NCI-H748 treated with DMSO at 0.1 percent for 48 hours (cell line): ENCODE results near the gene SELENOF.
A peak's percentile ranks its signal among the peaks of the same experiment; 100 is the strongest.
"Not testable (repeated sequence)": the region's sequence is repeated elsewhere in the genome, so short reads cannot be mapped to it uniquely, and the experiment has no call there.

ENCODE experiments used
- DNase-seq: peaks from one replicate; lab custom pipeline; 2025; lab: John Stamatoyannopoulos, UW

SELENOF gene

DNA sequence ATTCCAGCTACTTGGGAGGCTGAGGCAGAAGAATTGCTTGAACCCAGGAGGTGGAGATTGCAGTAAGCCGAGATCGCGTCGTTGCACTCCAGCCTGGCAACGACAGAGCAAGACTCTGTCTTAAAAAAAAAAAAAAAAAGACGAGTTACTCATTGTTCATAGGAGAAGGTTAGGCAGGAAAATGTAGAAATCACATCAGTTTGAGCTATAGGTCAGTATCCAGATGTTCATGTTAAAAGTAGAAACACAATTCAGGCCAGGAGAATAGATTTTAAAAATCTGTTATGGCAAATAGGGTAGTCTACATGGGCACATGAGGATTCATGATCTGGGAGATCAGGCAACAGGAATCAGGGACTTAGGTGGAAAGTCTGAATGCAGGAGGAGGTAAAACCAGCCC lies 57.7 kb downstream of the SELENOF start:
- DNase-seq = no peak

GRCh38 chr1:86854352-86854751 lies 59.6 kb downstream of the SELENOF start:
- no peak for DNase-seq

- no peak for DNase-seq
Measured at GRCh38 chr1:86852782-86853408, 61.0 kb downstream of the SELENOF start.

GRCh38 chr1:86852289-86852688 lies 61.6 kb downstream of the SELENOF start:
- DNase-seq = no peak

- no peak for DNase-seq
Measured at GRCh38 chr1:86849756-86850155, 64.2 kb downstream of the SELENOF start.

DNA sequence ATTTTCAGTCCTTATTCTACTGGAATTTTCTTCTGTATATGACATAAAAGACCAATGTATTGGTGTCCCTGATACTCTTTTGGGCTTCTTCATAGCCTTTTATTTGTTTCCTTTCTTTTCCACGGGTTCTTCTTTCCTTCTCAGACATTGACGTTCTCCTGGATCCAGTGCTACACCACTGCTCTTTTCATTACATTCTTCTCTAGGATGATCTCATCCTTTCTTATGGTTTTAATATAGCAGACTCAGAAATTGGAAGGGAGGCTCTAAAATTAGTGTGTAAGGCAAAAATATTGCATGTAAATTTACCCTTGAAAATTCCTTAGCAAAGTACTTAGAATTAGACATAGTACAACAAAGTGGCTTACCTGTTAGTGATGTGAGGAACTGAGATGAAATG lies 65.3 kb downstream of the SELENOF start:
- no peak for DNase-seq

- DNase-seq = no peak
Measured at GRCh38 chr1:86846164-86846647, 67.7 kb downstream of the SELENOF start.

DNA sequence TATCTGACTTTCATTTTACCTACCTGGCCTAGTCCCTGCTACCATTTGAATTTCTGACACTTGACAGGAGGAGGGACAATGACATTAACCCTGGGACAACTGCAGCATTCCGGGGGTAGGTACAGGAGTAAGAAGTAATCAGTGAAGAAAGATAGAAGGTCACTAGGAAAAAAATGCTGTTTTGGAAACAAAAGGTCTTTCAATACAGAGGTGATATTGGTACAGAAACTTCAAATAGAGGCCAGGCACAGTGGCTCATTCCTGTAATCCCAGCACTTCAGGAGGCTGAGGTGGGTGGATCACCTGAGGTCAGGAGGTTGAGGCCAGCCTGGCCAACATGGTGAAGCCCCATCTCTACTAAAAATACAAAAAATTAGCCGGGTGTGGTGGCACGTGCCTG lies 68.4 kb downstream of the SELENOF start:
- no peak for DNase-seq

- no peak for DNase-seq
Measured at GRCh38 chr1:86841116-86841515, 72.8 kb downstream of the SELENOF start.

GRCh38 chr1:86833461-86834215 lies 80.3 kb downstream of the SELENOF start:
- DNase-seq = peak; percentile 61

DNA sequence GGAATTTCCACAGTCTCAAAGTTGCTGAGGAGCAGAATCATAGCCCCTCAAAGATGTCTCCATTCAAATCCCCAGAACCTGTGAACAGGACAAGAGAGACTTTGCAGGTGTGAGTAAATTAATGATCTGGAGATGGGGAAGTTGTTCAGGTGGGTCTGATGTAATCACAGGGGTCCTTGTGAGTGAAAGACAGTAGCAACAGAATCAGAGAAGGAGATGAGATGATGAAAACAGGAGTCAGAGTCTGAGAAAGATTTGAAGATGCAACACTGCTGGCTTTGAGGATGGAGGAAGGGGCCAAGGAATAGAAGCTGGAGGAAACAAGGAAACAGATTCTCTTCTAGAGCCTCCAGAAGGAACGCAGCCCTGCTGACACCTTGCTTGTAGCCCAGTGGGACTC lies 81.5 kb downstream of the SELENOF start:
- DNase-seq = no peak

DNA sequence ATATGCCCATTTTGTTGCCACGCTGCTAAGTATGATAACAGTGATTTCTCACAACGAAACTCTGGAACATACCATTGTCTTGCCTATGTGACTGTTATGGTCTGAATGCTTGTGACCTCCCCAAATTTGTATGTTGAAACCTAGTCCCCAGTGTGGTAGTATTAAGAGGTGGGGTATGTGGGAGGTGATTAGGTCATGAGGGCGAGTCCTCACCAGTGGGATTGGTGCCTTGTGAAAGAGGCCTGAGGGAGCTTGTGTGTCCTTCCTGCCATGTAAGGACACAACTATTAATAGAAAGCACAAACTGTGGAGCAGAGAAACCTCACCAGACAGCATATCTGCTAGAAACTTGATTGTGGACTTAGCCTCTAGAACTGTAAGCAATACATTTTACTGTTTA lies 84.6 kb downstream of the SELENOF start:
- no peak for DNase-seq

DNA sequence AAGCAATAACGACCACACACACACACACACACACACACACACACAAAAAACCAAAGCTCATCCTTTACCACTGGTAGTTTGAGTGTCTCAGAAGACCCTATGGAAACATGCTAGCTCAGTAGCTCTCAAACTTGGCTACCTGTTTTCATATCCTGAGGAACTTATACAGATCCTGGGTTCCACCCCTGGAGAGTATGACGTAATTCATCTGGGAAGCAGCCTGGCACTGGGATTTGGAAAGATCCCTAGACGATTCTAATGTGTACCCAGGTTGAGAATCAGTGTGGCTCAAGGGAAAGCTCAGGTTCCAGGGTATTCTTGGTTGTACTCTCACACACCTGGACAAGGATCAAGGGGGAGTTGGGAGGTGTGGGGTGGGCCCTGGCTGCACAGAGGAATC lies 85.9 kb downstream of the SELENOF start:
- DNase-seq = no peak

- DNase-seq = no peak
Measured at GRCh38 chr1:86826856-86827255, 87.1 kb downstream of the SELENOF start.

DNA sequence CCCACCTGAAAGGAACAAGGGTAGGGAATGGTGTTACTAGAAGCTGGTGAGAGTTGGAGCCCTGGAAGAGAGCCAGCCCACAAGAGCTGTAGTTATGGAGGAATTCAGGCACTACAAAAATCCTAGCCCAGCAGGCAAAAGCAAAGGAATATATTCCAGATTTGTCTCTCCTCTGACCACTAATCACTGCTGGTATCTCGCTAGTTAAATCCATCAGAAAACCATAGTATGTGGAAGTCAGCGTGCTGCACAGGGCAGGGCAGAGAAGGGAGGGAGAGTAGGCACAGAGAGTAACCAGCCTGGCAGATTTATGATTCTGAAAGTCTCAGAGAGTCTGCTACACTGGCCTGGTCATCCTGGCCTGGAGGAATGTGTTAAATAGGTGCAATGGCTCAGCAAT lies 88.6 kb downstream of the SELENOF start:
- DNase-seq = no peak

- DNase-seq = peak; percentile 34
Measured at GRCh38 chr1:86823821-86824500, 90.0 kb downstream of the SELENOF start.

- no peak for DNase-seq
Measured at GRCh38 chr1:86823386-86823785, 90.5 kb downstream of the SELENOF start.

GRCh38 chr1:86822459-86822858 lies 91.5 kb downstream of the SELENOF start:
- DNase-seq = no peak

DNA sequence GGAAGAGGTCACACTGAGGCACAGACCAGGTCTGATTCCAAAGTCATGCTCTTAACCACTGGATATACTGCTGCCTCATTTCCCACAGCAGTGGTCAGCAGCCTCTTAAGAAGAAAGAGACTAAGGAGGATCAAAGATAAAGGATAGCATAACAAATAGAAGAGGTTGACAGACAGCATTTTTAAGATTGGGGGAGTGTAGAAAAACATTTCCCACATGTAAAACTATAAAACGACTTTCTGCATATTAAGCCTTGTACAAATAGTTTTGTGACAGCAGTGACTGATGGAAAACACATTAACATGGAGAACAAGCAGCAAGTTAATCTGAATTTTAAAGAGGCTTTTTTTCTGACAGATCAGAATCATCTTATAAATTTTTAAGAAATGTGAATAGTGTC lies 92.0 kb downstream of the SELENOF start:
- DNase-seq = no peak

DNA sequence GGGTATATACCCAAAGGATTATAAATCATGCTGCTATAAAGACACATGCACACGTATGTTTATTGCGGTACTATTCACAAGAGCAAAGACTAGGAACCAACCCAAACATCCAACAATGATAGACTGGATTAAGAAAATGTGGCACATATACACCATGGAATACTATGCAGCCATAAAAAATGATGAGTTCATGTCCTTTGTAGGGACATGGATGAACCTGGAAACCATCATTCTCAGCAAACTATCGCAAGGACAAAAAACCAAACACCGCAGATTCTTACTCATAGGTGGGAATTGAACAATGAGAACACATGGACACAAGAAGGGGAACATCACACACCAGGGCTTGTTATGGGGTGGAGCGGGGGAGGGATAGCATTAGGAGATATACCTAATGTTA lies 94.0 kb downstream of the SELENOF start:
- DNase-seq = not testable (repeated sequence)

- DNase-seq = not testable (repeated sequence)
Measured at GRCh38 chr1:86817246-86817826, 96.6 kb downstream of the SELENOF start.

DNA sequence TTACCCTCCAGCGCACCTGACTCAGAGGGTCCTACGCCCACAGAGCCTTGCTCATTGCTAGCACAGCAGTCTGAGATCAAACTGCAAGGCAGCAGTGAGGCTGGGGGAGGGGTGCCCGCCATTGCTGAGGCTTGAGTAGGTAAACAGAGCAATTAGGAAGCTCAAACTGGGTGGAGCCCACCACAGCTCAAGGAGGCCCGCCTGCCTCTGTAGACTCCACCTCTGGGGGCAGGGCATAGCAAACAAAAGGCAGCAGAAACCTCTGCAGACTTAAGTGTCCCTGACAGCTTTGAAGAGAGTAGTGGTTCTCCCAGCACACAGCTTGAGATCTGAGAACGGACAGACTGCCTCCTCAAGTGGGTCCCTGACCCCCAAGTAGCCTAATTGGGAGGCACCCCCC lies 99.8 kb downstream of the SELENOF start:
- not testable (repeated sequence) for DNase-seq
